ENCODE measurements around the gene HDGF.

Gene HDGF

GRCh38 chr1:156746728-156747631 is 4.5 kb downstream of the HDGF start:
- DNase-seq (ENCODE audit: low spot score), result peak; percentile 96

GRCh38 chr1:156746406-156746727 is 5.1 kb downstream of the HDGF start:
- no peak for DNase-seq (ENCODE audit: low spot score)

GRCh38 chr1:156745881-156746280 is 5.6 kb downstream of the HDGF start:
- DNase-seq (ENCODE audit: low spot score), result no peak

- DNase-seq (ENCODE audit: low spot score), result no peak
These were observed 6.6 kb downstream of the HDGF start for GRCh38 chr1:156744786-156745419.

- DNase-seq (ENCODE audit: low spot score), result no peak
These were observed 7.1 kb downstream of the HDGF start for GRCh38 chr1:156744344-156744743.

GRCh38 chr1:156743367-156744302 is 7.8 kb downstream of the HDGF start:
- no peak for DNase-seq (ENCODE audit: low spot score)

GRCh38 chr1:156742801-156743200 is 8.7 kb downstream of the HDGF start:
- no peak for DNase-seq (ENCODE audit: low spot score)

- DNase-seq (ENCODE audit: low spot score), result no peak
These were observed 9.5 kb downstream of the HDGF start for GRCh38 chr1:156742017-156742416.

GRCh38 chr1:156741481-156741983 is 9.9 kb downstream of the HDGF start:
- no peak for DNase-seq (ENCODE audit: low spot score)

GRCh38 chr1:156740741-156741480 is 10.6 kb downstream of the HDGF start, which contains the start of gene MRPL24:
Gene MRPL24, minus strand, starts transcription at chr1:156741088. Its CDS starts 2,384 bp downstream, at chr1:156738704.
- peak; percentile 94 for DNase-seq (ENCODE audit: low spot score)

GRCh38 chr1:156740237-156740740 is 11.2 kb downstream of the HDGF start:
- DNase-seq (ENCODE audit: low spot score), result no peak

- no peak for DNase-seq (ENCODE audit: low spot score)
These were observed 12.6 kb downstream of the HDGF start for GRCh38 chr1:156738916-156739315.

GRCh38 chr1:156738407-156738806 is 13.1 kb downstream of the HDGF start:
- no peak for DNase-seq (ENCODE audit: low spot score)

GRCh38 chr1:156733989-156734584 is 17.4 kb downstream of the HDGF start:
- DNase-seq (ENCODE audit: low spot score), result no peak

- peak; percentile 94 for DNase-seq (ENCODE audit: low spot score)
These were observed 22.6 kb downstream of the HDGF start, which contains the start of gene ISG20L2 for GRCh38 chr1:156728599-156729462. Gene ISG20L2, minus strand, starts transcription at chr1:156728766. Its CDS starts 1,114 bp downstream, at chr1:156727652.

- peak; percentile 86 for DNase-seq (ENCODE audit: low spot score)
These were observed 23.4 kb downstream of the HDGF start, which contains the start of gene METTL25B for GRCh38 chr1:156727926-156728598. Gene METTL25B, plus strand, starts transcription at chr1:156728469. Its CDS starts 636 bp downstream, at chr1:156729105.

- DNase-seq (ENCODE audit: low spot score), result no peak
These were observed 24.0 kb downstream of the HDGF start for GRCh38 chr1:156727492-156727891.

GRCh38 chr1:156726549-156727226 is 24.8 kb downstream of the HDGF start:
- DNase-seq (ENCODE audit: low spot score), result peak; percentile 77

Measured in GM03348 (cell line).